SU-DHL-6 (cell line): Measurements from ENCODE around the gene LSP1.

ENCODE experiments used
- CTCF ChIP-seq: fragments of 200-600 bp; sonication (generic); IDR thresholded peaks from one replicate; pipeline ENCODE4 v1.5.1; 2017; ENCODE audit warnings: antibody characterized with exemption, mild to moderate bottlenecking, low read length, moderate library complexity; ENCODE audit not compliant: insufficient read depth, poor library complexity, severe bottlenecking
- EZH2phosphoT487 ChIP-seq: fragments of 200-600 bp; sonication (generic), shearing (Covaris generic); conservative IDR thresholded peaks from 2 replicates; pipeline ENCODE4 v1.6.1; 2018; ENCODE audit warnings: mild to moderate bottlenecking, antibody characterized with exemption, low read length, moderate library complexity, mixed read lengths

- TF ChIP-seq CTCF: no peak
- no peak for TF ChIP-seq EZH2phosphoT487
Observed at GRCh38 chr11:1936072-1936780, 83.3 kb downstream of the LSP1 start.
